Measurements from ENCODE around the gene EIF4E. TPM values are rescaled to one million over a fixed set of nuclear protein-coding genes. Genes with fewer than 3 reads are reported as not detected.

EIF4E gene
- 10 to 100 TPM; 77.5 to 88.6 TPM for total RNA-seq

- H3K4me1 Mint-ChIP-seq = peaks cover 20% of the 10 kb centered on the region
Observed at GRCh38 chr4:98928505-98929340, at the start of gene EIF4E. EIF4E (minus strand) TSS chr4:98929133; CDS start chr4:98929112, 21 bp downstream.

GRCh38 chr4:98977557-98977956 is 48.6 kb upstream of the EIF4E start:
- no peak for ATAC-seq (ENCODE audit: low read depth)
- H3K27ac Mint-ChIP-seq = no peak overlapping the region
- POLR2A ChIA-PET = no interaction called here
- DNase-seq = no peak
- H3K4me1 Mint-ChIP-seq = no peaks in the 10 kb centered on the region
- peaks cover 18% of the 10 kb centered on the region for H3K27me3 Mint-ChIP-seq
- no peaks in the 10 kb centered on the region for H3K9me3 Mint-ChIP-seq
- H3K36me3 Mint-ChIP-seq = no peaks in the 10 kb centered on the region
- no peak overlapping the region for H3K4me3 Mint-ChIP-seq

More at GRCh38 chr4:98928505-98929340, at the start of gene EIF4E:
- Mint-ChIP-seq H3K27me3 (no peaks in the 10 kb centered on the region), H3K4me3 (peak within 1 kb of the TSS; percentile 97), H3K9me3 (peaks cover 2% of the 10 kb centered on the region), H3K36me3 (peaks cover 13% of the 10 kb centered on the region), H3K27ac (peak within 1 kb of the TSS; percentile 98)
- POLR2A ChIA-PET = interaction anchor here (0.6 to 4.4 kb wide), 20 partner anchors 17 to 1021 kb away, joined by 3 to 51 read pairs (median 4); partner anchors contain the start of genes ADH5, DAPP1, METAP1 and RAP1GDS1
- DNase-seq (peak; percentile 89), ATAC-seq (ENCODE audit: low read depth) (peak; percentile 81)

GRCh38 chr4:98976716-98977115 is 47.8 kb upstream of the EIF4E start:
- no peak overlapping the region for H3K4me3 Mint-ChIP-seq
- POLR2A ChIA-PET = no interaction called here

GRCh38 chr4:98969878-98970785 is 41.2 kb upstream of the EIF4E start:
- no peaks in the 10 kb centered on the region for H3K36me3 Mint-ChIP-seq
- POLR2A ChIA-PET = no interaction called here
- ATAC-seq (ENCODE audit: low read depth) = no peak
- H3K4me1 Mint-ChIP-seq = no peaks in the 10 kb centered on the region
- H3K27me3 Mint-ChIP-seq = peaks cover 16% of the 10 kb centered on the region
- H3K27ac Mint-ChIP-seq = no peak overlapping the region
- H3K4me3 Mint-ChIP-seq = no peak overlapping the region
- DNase-seq = no peak
- H3K9me3 Mint-ChIP-seq = no peaks in the 10 kb centered on the region

More at GRCh38 chr4:98976716-98977115, 47.8 kb upstream of the EIF4E start:
- ATAC-seq (ENCODE audit: low read depth) (no peak), DNase-seq (no peak)
- H3K27ac Mint-ChIP-seq = no peak overlapping the region
- peaks cover 18% of the 10 kb centered on the region for H3K27me3 Mint-ChIP-seq
- no peaks in the 10 kb centered on the region for H3K9me3 Mint-ChIP-seq
- H3K36me3 Mint-ChIP-seq = no peaks in the 10 kb centered on the region
- H3K4me1 Mint-ChIP-seq = no peaks in the 10 kb centered on the region

GRCh38 chr4:98967786-98968329 is 38.9 kb upstream of the EIF4E start:
- ATAC-seq (ENCODE audit: low read depth) (no peak), DNase-seq (no peak)
- no peaks in the 10 kb centered on the region for H3K4me1 Mint-ChIP-seq
- POLR2A ChIA-PET = no interaction called here
- H3K27me3 Mint-ChIP-seq = peaks cover 8% of the 10 kb centered on the region
- no peaks in the 10 kb centered on the region for H3K36me3 Mint-ChIP-seq
- H3K4me3 Mint-ChIP-seq = no peak overlapping the region
- no peaks in the 10 kb centered on the region for H3K9me3 Mint-ChIP-seq
- H3K27ac Mint-ChIP-seq = no peak overlapping the region

GRCh38 chr4:98966926-98967325 is 38.0 kb upstream of the EIF4E start:
- H3K4me1 Mint-ChIP-seq = no peaks in the 10 kb centered on the region
- H3K9me3 Mint-ChIP-seq = no peaks in the 10 kb centered on the region
- no peak overlapping the region for H3K27ac Mint-ChIP-seq
- DNase-seq = no peak
- H3K36me3 Mint-ChIP-seq = no peaks in the 10 kb centered on the region
- no peak overlapping the region for H3K4me3 Mint-ChIP-seq
- no peak for ATAC-seq (ENCODE audit: low read depth)
- peaks cover 8% of the 10 kb centered on the region for H3K27me3 Mint-ChIP-seq
- POLR2A ChIA-PET = no interaction called here

GRCh38 chr4:98963538-98964433 is 34.9 kb upstream of the EIF4E start:
- no peak overlapping the region for H3K27ac Mint-ChIP-seq

GRCh38 chr4:98961770-98962169 is 32.8 kb upstream of the EIF4E start:
- H3K9me3 Mint-ChIP-seq = no peaks in the 10 kb centered on the region
- no peak overlapping the region for H3K4me3 Mint-ChIP-seq
- DNase-seq (no peak), ATAC-seq (ENCODE audit: low read depth) (no peak)
- H3K27ac Mint-ChIP-seq = no peak overlapping the region
- H3K36me3 Mint-ChIP-seq = no peaks in the 10 kb centered on the region
- POLR2A ChIA-PET = interaction anchor here (0.7 kb wide), 1 partner anchor 113 kb away, joined by 4 read pairs; no protein-coding TSS in a partner anchor
- H3K27me3 Mint-ChIP-seq = peaks cover 2% of the 10 kb centered on the region
- peaks cover 5% of the 10 kb centered on the region for H3K4me1 Mint-ChIP-seq

More at GRCh38 chr4:98963538-98964433, 34.9 kb upstream of the EIF4E start:
- ATAC-seq (ENCODE audit: low read depth) (no peak), DNase-seq (no peak)
- POLR2A ChIA-PET = no interaction called here
- no peaks in the 10 kb centered on the region for H3K36me3 Mint-ChIP-seq
- no peak overlapping the region for H3K4me3 Mint-ChIP-seq
- H3K27me3 Mint-ChIP-seq = peaks cover 2% of the 10 kb centered on the region
- no peaks in the 10 kb centered on the region for H3K4me1 Mint-ChIP-seq
- H3K9me3 Mint-ChIP-seq = no peaks in the 10 kb centered on the region

- ATAC-seq (ENCODE audit: low read depth) (no peak), DNase-seq (no peak)
- Mint-ChIP-seq H3K4me3 (no peak overlapping the region), H3K9me3 (peaks cover 2% of the 10 kb centered on the region), H3K4me1 (peaks cover 5% of the 10 kb centered on the region), H3K27ac (no peak overlapping the region), H3K36me3 (peaks cover 2% of the 10 kb centered on the region), H3K27me3 (no peaks in the 10 kb centered on the region)
- POLR2A ChIA-PET = no interaction called here
Observed at GRCh38 chr4:98959411-98959810, 30.5 kb upstream of the EIF4E start.

GRCh38 chr4:98958065-98958464 is 29.1 kb upstream of the EIF4E start:
- Mint-ChIP-seq H3K27me3 (peaks cover 2% of the 10 kb centered on the region), H3K9me3 (peaks cover 2% of the 10 kb centered on the region), H3K4me1 (peaks cover 5% of the 10 kb centered on the region), H3K4me3 (no peak overlapping the region), H3K27ac (no peak overlapping the region), H3K36me3 (peaks cover 2% of the 10 kb centered on the region)
- DNase-seq (no peak), ATAC-seq (ENCODE audit: low read depth) (no peak)
- POLR2A ChIA-PET = no interaction called here

- H3K36me3 Mint-ChIP-seq = peaks cover 2% of the 10 kb centered on the region
- H3K27ac Mint-ChIP-seq = no peak overlapping the region
- ATAC-seq (ENCODE audit: low read depth) (no peak), DNase-seq (no peak)
- H3K4me1 Mint-ChIP-seq = peaks cover 5% of the 10 kb centered on the region
- peaks cover 2% of the 10 kb centered on the region for H3K27me3 Mint-ChIP-seq
- peaks cover 2% of the 10 kb centered on the region for H3K9me3 Mint-ChIP-seq
- no peak overlapping the region for H3K4me3 Mint-ChIP-seq
- POLR2A ChIA-PET = no interaction called here
Observed at GRCh38 chr4:98955229-98955628, 26.3 kb upstream of the EIF4E start.

- H3K36me3 Mint-ChIP-seq = peaks cover 2% of the 10 kb centered on the region
- H3K4me1 Mint-ChIP-seq = no peaks in the 10 kb centered on the region
- peaks cover 2% of the 10 kb centered on the region for H3K9me3 Mint-ChIP-seq
Observed at GRCh38 chr4:98951710-98952109, 22.8 kb upstream of the EIF4E start.

More at GRCh38 chr4:98951710-98952109, 22.8 kb upstream of the EIF4E start:
- Mint-ChIP-seq H3K27me3 (peaks cover 2% of the 10 kb centered on the region), H3K27ac (no peak overlapping the region), H3K4me3 (no peak overlapping the region)
- POLR2A ChIA-PET = no interaction called here
- DNase-seq (no peak), ATAC-seq (ENCODE audit: low read depth) (no peak)
